Stimulated activated CD8-positive, alpha-beta memory T cell treated with anti-CD3 and anti-CD28 coated beads, Interleukin-7, amount 100 ng/mL, for 1 hour (primary cell): ENCODE measurements around the gene RNU5B-1.

ENCODE experiments used
- DNase-seq, 2 donors: peaks; one replicate each; pipeline ENCODE4 v3.0.0-alpha.2; 2020; ENCODE audit warnings: low read depth in 2 of 2

Gene RNU5B-1

GRCh38 chr15:65289261-65289854, 15.1 kb upstream of the RNU5B-1 start:
- no peak for DNase-seq

- no peak for DNase-seq
Observed at GRCh38 chr15:65290228-65290627, 14.2 kb upstream of the RNU5B-1 start.

- no peak for DNase-seq
Observed at GRCh38 chr15:65292938-65293518, 11.4 kb upstream of the RNU5B-1 start.

GRCh38 chr15:65298731-65299130, 5.7 kb upstream of the RNU5B-1 start:
- DNase-seq: no peak

GRCh38 chr15:65300924-65301441, 3.5 kb upstream of the RNU5B-1 start:
- no peak for DNase-seq

GRCh38 chr15:65302061-65302460, 2.4 kb upstream of the RNU5B-1 start:
- no peak for DNase-seq

- DNase-seq: no peak
Observed at GRCh38 chr15:65303687-65304380, 643 bp upstream of the RNU5B-1 start.

- no peak for DNase-seq
Observed at GRCh38 chr15:65305150-65305758, 777 bp downstream of the RNU5B-1 start.

GRCh38 chr15:65305776-65306175, 1.3 kb downstream of the RNU5B-1 start:
- DNase-seq: no peak

- no peak for DNase-seq
Observed at GRCh38 chr15:65306551-65306950, 2.1 kb downstream of the RNU5B-1 start.

- no peak for DNase-seq
Observed at GRCh38 chr15:65307978-65308377, 3.5 kb downstream of the RNU5B-1 start.

- no peak for DNase-seq
Observed at GRCh38 chr15:65309882-65310418, 5.5 kb downstream of the RNU5B-1 start.

GRCh38 chr15:65310431-65311137, 6.1 kb downstream of the RNU5B-1 start:
- no peak for DNase-seq

- no peak for DNase-seq
Observed at GRCh38 chr15:65311760-65312159, 7.3 kb downstream of the RNU5B-1 start.

GRCh38 chr15:65312400-65312916, 8.0 kb downstream of the RNU5B-1 start:
- DNase-seq: no peak

- DNase-seq: peak; percentile 52 to 60
Observed at GRCh38 chr15:65318870-65319356, 14.4 kb downstream of the RNU5B-1 start.

- DNase-seq: no peak
Observed at GRCh38 chr15:65323071-65323511, 18.6 kb downstream of the RNU5B-1 start.

GRCh38 chr15:65326117-65326526, 21.6 kb downstream of the RNU5B-1 start:
- DNase-seq: no peak

- DNase-seq: no peak
Observed at GRCh38 chr15:65326818-65327217, 22.3 kb downstream of the RNU5B-1 start.

- DNase-seq: no peak
Observed at GRCh38 chr15:65327651-65328393, 23.3 kb downstream of the RNU5B-1 start.
